Measurements from ENCODE around the gene ALDH4A1. TPM values are rescaled to one million over a fixed set of nuclear protein-coding genes. Genes with fewer than 3 reads are reported as not detected.

Gene ALDH4A1
- total and polyA plus RNA-seq, 2 experiments from 2014 or later: 11.3 to 33.8 TPM

DNA sequence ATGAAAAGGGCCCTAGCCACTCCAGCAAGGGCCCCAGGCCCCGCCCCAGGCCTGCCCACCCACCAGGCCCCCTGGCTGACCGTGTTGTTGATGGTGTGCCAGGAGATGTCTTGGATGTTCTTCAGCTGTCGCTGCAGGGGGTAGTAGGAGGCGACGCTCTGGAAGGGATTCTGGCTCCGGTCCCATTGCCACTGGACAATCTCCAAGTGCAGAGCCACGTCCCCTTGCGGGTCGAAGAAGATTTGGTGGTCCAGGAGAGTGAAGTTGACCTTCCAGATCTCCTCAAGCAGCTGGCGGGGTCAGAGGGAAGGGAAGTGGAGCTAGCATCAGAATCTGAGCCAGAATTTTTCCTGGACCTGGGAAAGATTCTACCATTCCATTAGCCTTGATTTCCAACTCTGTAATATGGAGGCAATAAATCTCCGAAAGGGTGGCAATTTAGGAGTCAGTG, 53.1 kb downstream of the ALDH4A1 start:
- peaks cover 3% of the 10 kb centered on the region; the same call in 2 of the 3 replicates for H3K9me3 Mint-ChIP-seq
- peaks cover 7% of the 10 kb centered on the region for H3K27me3 Mint-ChIP-seq (ENCODE audit: insufficient read depth, low read depth, poor library complexity)
- no peak overlapping the region for H3K4me2 ChIP-seq
- H3K4me3 ChIP-seq: no peak overlapping the region
- DNase-seq (ENCODE audit: low spot score) (no peak), ATAC-seq (no peak)
- no peaks in the 10 kb centered on the region for H3K4me1 Mint-ChIP-seq
- TF ChIP-seq, protein P1, sequence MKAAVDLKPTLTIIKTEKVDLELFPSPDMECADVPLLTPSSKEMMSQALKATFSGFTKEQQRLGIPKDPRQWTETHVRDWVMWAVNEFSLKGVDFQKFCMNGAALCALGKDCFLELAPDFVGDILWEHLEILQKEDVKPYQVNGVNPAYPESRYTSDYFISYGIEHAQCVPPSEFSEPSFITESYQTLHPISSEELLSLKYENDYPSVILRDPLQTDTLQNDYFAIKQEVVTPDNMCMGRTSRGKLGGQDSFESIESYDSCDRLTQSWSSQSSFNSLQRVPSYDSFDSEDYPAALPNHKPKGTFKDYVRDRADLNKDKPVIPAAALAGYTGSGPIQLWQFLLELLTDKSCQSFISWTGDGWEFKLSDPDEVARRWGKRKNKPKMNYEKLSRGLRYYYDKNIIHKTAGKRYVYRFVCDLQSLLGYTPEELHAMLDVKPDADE (IDR thresholded peaks at IDR 0.05): no peak
- TF ChIP-seq CREB1 (CRISPR knock-in tag; IDR thresholded peaks at IDR 0.05; ENCODE audit: low read depth) (no peak), POLR2AphosphoS5 (IDR thresholded peaks at IDR 0.05; ENCODE audit: low read depth) (no peak), NANOG (IDR thresholded peaks at IDR 0.05; ENCODE audit: borderline replicate concordance) (no peak), ZNF114 (CRISPR knock-in tag; IDR thresholded peaks at IDR 0.05) (no peak), STAT1 (IDR thresholded peaks at IDR 0.05; ENCODE audit: unreplicated experiment) (no peak), EZH2phosphoT487 (IDR thresholded peaks at IDR 0.05; ENCODE audit: unreplicated experiment) (no peak), JUNB (IDR thresholded peaks at IDR 0.05; ENCODE audit: unreplicated experiment) (no peak), EZH2 (IDR thresholded peaks at IDR 0.05; ENCODE audit: low read depth, unreplicated experiment) (no peak), ZNF331 (CRISPR knock-in tag; IDR thresholded peaks at IDR 0.05; ENCODE audit: low read depth) (no peak)
- TF ChIP-seq, protein P2, sequence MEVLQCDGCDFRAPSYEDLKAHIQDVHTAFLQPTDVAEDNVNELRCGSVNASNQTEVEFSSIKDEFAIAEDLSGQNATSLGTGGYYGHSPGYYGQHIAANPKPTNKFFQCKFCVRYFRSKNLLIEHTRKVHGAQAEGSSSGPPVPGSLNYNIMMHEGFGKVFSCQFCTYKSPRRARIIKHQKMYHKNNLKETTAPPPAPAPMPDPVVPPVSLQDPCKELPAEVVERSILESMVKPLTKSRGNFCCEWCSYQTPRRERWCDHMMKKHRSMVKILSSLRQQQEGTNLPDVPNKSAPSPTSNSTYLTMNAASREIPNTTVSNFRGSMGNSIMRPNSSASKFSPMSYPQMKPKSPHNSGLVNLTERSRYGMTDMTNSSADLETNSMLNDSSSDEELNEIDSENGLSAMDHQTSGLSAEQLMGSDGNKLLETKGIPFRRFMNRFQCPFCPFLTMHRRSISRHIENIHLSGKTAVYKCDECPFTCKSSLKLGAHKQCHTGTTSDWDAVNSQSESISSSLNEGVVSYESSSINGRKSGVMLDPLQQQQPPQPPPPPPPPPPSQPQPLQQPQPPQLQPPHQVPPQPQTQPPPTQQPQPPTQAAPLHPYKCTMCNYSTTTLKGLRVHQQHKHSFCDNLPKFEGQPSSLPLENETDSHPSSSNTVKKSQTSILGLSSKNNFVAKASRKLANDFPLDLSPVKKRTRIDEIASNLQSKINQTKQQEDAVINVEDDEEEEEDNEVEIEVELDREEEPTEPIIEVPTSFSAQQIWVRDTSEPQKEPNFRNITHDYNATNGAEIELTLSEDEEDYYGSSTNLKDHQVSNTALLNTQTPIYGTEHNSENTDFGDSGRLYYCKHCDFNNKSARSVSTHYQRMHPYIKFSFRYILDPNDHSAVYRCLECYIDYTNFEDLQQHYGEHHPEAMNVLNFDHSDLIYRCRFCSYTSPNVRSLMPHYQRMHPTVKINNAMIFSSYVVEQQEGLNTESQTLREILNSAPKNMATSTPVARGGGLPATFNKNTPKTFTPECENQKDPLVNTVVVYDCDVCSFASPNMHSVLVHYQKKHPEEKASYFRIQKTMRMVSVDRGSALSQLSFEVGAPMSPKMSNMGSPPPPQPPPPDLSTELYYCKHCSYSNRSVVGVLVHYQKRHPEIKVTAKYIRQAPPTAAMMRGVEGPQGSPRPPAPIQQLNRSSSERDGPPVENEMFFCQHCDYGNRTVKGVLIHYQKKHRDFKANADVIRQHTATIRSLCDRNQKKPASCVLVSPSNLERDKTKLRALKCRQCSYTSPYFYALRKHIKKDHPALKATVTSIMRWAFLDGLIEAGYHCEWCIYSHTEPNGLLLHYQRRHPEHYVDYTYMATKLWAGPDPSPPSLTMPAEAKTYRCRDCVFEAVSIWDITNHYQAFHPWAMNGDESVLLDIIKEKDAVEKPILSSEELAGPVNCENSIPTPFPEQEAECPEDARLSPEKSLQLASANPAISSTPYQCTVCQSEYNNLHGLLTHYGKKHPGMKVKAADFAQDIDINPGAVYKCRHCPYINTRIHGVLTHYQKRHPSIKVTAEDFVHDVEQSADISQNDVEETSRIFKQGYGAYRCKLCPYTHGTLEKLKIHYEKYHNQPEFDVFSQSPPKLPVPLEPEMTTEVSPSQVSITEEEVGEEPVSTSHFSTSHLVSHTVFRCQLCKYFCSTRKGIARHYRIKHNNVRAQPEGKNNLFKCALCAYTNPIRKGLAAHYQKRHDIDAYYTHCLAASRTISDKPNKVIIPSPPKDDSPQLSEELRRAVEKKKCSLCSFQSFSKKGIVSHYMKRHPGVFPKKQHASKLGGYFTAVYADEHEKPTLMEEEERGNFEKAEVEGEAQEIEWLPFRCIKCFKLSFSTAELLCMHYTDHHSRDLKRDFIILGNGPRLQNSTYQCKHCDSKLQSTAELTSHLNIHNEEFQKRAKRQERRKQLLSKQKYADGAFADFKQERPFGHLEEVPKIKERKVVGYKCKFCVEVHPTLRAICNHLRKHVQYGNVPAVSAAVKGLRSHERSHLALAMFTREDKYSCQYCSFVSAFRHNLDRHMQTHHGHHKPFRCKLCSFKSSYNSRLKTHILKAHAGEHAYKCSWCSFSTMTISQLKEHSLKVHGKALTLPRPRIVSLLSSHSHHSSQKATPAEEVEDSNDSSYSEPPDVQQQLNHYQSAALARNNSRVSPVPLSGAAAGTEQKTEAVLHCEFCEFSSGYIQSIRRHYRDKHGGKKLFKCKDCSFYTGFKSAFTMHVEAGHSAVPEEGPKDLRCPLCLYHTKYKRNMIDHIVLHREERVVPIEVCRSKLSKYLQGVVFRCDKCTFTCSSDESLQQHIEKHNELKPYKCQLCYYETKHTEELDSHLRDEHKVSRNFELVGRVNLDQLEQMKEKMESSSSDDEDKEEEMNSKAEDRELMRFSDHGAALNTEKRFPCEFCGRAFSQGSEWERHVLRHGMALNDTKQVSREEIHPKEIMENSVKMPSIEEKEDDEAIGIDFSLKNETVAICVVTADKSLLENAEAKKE (CRISPR knock-in tag; IDR thresholded peaks at IDR 0.05): no peak
- TF ChIP-seq, protein P3, sequence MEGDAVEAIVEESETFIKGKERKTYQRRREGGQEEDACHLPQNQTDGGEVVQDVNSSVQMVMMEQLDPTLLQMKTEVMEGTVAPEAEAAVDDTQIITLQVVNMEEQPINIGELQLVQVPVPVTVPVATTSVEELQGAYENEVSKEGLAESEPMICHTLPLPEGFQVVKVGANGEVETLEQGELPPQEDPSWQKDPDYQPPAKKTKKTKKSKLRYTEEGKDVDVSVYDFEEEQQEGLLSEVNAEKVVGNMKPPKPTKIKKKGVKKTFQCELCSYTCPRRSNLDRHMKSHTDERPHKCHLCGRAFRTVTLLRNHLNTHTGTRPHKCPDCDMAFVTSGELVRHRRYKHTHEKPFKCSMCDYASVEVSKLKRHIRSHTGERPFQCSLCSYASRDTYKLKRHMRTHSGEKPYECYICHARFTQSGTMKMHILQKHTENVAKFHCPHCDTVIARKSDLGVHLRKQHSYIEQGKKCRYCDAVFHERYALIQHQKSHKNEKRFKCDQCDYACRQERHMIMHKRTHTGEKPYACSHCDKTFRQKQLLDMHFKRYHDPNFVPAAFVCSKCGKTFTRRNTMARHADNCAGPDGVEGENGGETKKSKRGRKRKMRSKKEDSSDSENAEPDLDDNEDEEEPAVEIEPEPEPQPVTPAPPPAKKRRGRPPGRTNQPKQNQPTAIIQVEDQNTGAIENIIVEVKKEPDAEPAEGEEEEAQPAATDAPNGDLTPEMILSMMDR (conservative IDR thresholded peaks at IDR 0.05; ENCODE audit: low read depth in 2 of 2): no peak
- TF ChIP-seq, protein P4, sequence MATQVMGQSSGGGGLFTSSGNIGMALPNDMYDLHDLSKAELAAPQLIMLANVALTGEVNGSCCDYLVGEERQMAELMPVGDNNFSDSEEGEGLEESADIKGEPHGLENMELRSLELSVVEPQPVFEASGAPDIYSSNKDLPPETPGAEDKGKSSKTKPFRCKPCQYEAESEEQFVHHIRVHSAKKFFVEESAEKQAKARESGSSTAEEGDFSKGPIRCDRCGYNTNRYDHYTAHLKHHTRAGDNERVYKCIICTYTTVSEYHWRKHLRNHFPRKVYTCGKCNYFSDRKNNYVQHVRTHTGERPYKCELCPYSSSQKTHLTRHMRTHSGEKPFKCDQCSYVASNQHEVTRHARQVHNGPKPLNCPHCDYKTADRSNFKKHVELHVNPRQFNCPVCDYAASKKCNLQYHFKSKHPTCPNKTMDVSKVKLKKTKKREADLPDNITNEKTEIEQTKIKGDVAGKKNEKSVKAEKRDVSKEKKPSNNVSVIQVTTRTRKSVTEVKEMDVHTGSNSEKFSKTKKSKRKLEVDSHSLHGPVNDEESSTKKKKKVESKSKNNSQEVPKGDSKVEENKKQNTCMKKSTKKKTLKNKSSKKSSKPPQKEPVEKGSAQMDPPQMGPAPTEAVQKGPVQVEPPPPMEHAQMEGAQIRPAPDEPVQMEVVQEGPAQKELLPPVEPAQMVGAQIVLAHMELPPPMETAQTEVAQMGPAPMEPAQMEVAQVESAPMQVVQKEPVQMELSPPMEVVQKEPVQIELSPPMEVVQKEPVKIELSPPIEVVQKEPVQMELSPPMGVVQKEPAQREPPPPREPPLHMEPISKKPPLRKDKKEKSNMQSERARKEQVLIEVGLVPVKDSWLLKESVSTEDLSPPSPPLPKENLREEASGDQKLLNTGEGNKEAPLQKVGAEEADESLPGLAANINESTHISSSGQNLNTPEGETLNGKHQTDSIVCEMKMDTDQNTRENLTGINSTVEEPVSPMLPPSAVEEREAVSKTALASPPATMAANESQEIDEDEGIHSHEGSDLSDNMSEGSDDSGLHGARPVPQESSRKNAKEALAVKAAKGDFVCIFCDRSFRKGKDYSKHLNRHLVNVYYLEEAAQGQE (IDR thresholded peaks at IDR 0.05; ENCODE audit: unreplicated experiment): no peak
- no peaks in the 10 kb centered on the region for H4K20me1 ChIP-seq (replicated peaks; ENCODE audit: insufficient read depth)
- H3F3A ChIP-seq (replicated peaks; ENCODE audit: low read depth): no peaks in the 10 kb centered on the region
- H3K36me3 ChIP-seq (ENCODE audit: insufficient read depth): no peaks in the 10 kb centered on the region
- no peak overlapping the region for H3K4me3 Mint-ChIP-seq
- H3K27ac Mint-ChIP-seq: no peak overlapping the region
- no peaks in the 10 kb centered on the region for H3K27me3 ChIP-seq (ENCODE audit: insufficient read depth)
- no peaks in the 10 kb centered on the region for H3K9me2 ChIP-seq (ENCODE audit: insufficient read depth)
- no peak overlapping the region for H3K27ac ChIP-seq (ENCODE audit: low read depth)
- H3K36me3 Mint-ChIP-seq (ENCODE audit: low read depth): no peaks in the 10 kb centered on the region
- H2AFZ ChIP-seq: no peak overlapping the region
- no peaks in the 10 kb centered on the region for H3K79me2 ChIP-seq (replicated peaks; ENCODE audit: insufficient read depth)
- no peaks in the 10 kb centered on the region for H3K4me1 ChIP-seq (ENCODE audit: insufficient read depth)
